ENCODE measurements around the gene ANXA2.
A peak's percentile ranks its signal among the peaks of the same experiment; 100 is the strongest.

The ANXA2 gene

GRCh38 chr15:60344461-60344860, 53.3 kb downstream of the ANXA2 start:
- Histone ChIP-seq H4K12ac (ENCODE audit: low read depth, low read length) (no peak overlapping the region), H3K36me3 (ENCODE audit: control insufficient read depth in 1 of 2, insufficient read depth in 2 of 2, low read length in 2 of 2) (peaks cover 23 to 38% of the 10 kb centered on the region in 2 experiments), H3K14ac (ENCODE audit: low read length) (no peak overlapping the region), H3K4me2 (ENCODE audit: low read length) (no peak overlapping the region), H2BK12ac (ENCODE audit: low read length) (no peak overlapping the region), H3K9ac (ENCODE audit: low read length) (no peak overlapping the region), H3K27ac (ENCODE audit: low read depth, low read length) (no peak overlapping the region), H3K79me2 (ENCODE audit: control insufficient read depth, insufficient read depth, low read length, poor library complexity) (no peaks in the 10 kb centered on the region), H4K8ac (ENCODE audit: low read depth, low read length) (no peak overlapping the region), H3K18ac (ENCODE audit: low read length) (no peak overlapping the region), H2BK5ac (ENCODE audit: low read depth, low read length, poor library complexity) (no peak overlapping the region), H3K4me1 (ENCODE audit: control insufficient read depth in 1 of 2, insufficient read depth in 2 of 2, low read length in 2 of 2) (no peaks in the 10 kb centered on the region), H3K79me1 (ENCODE audit: low read length) (no peaks in the 10 kb centered on the region), H2AFZ (ENCODE audit: insufficient read depth, low read length, poor library complexity) (no peak overlapping the region), H3K9me3 (ENCODE audit: insufficient read depth, low read depth, low read length) (no peaks in the 10 kb centered on the region), H2BK120ac (ENCODE audit: insufficient read depth, low read length, poor library complexity) (no peak overlapping the region), H3K4me3 (ENCODE audit: low read depth, low read length) (no peak overlapping the region), H3K27me3 (ENCODE audit: insufficient read depth, low read length) (no peaks in the 10 kb centered on the region), H3K23ac (ENCODE audit: low read length) (no peak overlapping the region), H2AK5ac (ENCODE audit: low read length) (no peak overlapping the region), H3K4ac (ENCODE audit: low read depth, low read length) (no peak overlapping the region), H4K91ac (ENCODE audit: low read depth, low read length) (no peak overlapping the region)
- DNase-seq, result no peak
- WGBS (ENCODE audit: extremely low coverage, insufficient coverage, insufficient read length), result no CpG with 5 or more reads among the region's 8 CpGs

- Histone ChIP-seq H2AFZ (ENCODE audit: insufficient read depth, low read length, poor library complexity) (no peak overlapping the region), H3K4me3 (ENCODE audit: low read depth, low read length) (no peak overlapping the region), H4K91ac (ENCODE audit: low read depth, low read length) (no peak overlapping the region), H2AK5ac (ENCODE audit: low read length) (no peak overlapping the region), H3K79me2 (ENCODE audit: control insufficient read depth, insufficient read depth, low read length, poor library complexity) (no peaks in the 10 kb centered on the region), H2BK12ac (ENCODE audit: low read length) (no peak overlapping the region), H3K4ac (ENCODE audit: low read depth, low read length) (no peak overlapping the region), H3K4me1 (ENCODE audit: control insufficient read depth in 1 of 2, insufficient read depth in 2 of 2, low read length in 2 of 2) (no peaks in the 10 kb centered on the region), H3K27ac (ENCODE audit: low read depth, low read length) (no peak overlapping the region), H3K9me3 (ENCODE audit: insufficient read depth, low read depth, low read length) (no peaks in the 10 kb centered on the region), H2BK5ac (ENCODE audit: low read depth, low read length, poor library complexity) (no peak overlapping the region), H3K79me1 (ENCODE audit: low read length) (no peaks in the 10 kb centered on the region), H3K27me3 (ENCODE audit: insufficient read depth, low read length) (no peaks in the 10 kb centered on the region), H3K18ac (ENCODE audit: low read length) (no peak overlapping the region), H3K23ac (ENCODE audit: low read length) (no peak overlapping the region), H3K36me3 (ENCODE audit: control insufficient read depth in 1 of 2, insufficient read depth in 2 of 2, low read length in 2 of 2) (peaks cover 20 to 31% of the 10 kb centered on the region in 2 experiments), H4K12ac (ENCODE audit: low read depth, low read length) (no peak overlapping the region), H3K9ac (ENCODE audit: low read length) (no peak overlapping the region), H3K4me2 (ENCODE audit: low read length) (no peak overlapping the region), H4K8ac (ENCODE audit: low read depth, low read length) (no peak overlapping the region), H2BK120ac (ENCODE audit: insufficient read depth, low read length, poor library complexity) (no peak overlapping the region), H3K14ac (ENCODE audit: low read length) (no peak overlapping the region)
- no peak for DNase-seq
- WGBS (ENCODE audit: extremely low coverage, insufficient coverage, insufficient read length), result no CpG with 5 or more reads among the region's 5 CpGs
Measured at GRCh38 chr15:60343221-60343970, 54.4 kb downstream of the ANXA2 start.

GRCh38 chr15:60340207-60340921, 57.4 kb downstream of the ANXA2 start:
- Histone ChIP-seq H3K27me3 (ENCODE audit: insufficient read depth, low read length) (no peaks in the 10 kb centered on the region), H2BK5ac (ENCODE audit: low read depth, low read length, poor library complexity) (no peak overlapping the region), H3K4me2 (ENCODE audit: low read length) (no peak overlapping the region), H3K4me3 (ENCODE audit: low read depth, low read length) (no peak overlapping the region), H3K4me1 (ENCODE audit: control insufficient read depth in 1 of 2, insufficient read depth in 2 of 2, low read length in 2 of 2) (no peaks in the 10 kb centered on the region), H3K27ac (ENCODE audit: low read depth, low read length) (no peak overlapping the region), H3K9ac (ENCODE audit: low read length) (no peak overlapping the region), H2BK12ac (ENCODE audit: low read length) (no peak overlapping the region), H3K23ac (ENCODE audit: low read length) (no peak overlapping the region), H4K12ac (ENCODE audit: low read depth, low read length) (no peak overlapping the region), H2AK5ac (ENCODE audit: low read length) (no peak overlapping the region), H3K4ac (ENCODE audit: low read depth, low read length) (no peak overlapping the region), H3K14ac (ENCODE audit: low read length) (no peak overlapping the region), H2AFZ (ENCODE audit: insufficient read depth, low read length, poor library complexity) (no peak overlapping the region), H4K91ac (ENCODE audit: low read depth, low read length) (no peak overlapping the region), H3K18ac (ENCODE audit: low read length) (no peak overlapping the region), H2BK120ac (ENCODE audit: insufficient read depth, low read length, poor library complexity) (no peak overlapping the region), H4K8ac (ENCODE audit: low read depth, low read length) (no peak overlapping the region), H3K9me3 (ENCODE audit: insufficient read depth, low read depth, low read length) (no peaks in the 10 kb centered on the region), H3K79me1 (ENCODE audit: low read length) (no peaks in the 10 kb centered on the region), H3K79me2 (ENCODE audit: control insufficient read depth, insufficient read depth, low read length, poor library complexity) (no peaks in the 10 kb centered on the region), H3K36me3 (ENCODE audit: control insufficient read depth in 1 of 2, insufficient read depth in 2 of 2, low read length in 2 of 2) (peaks cover 2 to 3% of the 10 kb centered on the region in 2 experiments)
- no peak for DNase-seq
- WGBS (ENCODE audit: extremely low coverage, insufficient coverage, insufficient read length), result no CpG with 5 or more reads among the region's 9 CpGs

DNA sequence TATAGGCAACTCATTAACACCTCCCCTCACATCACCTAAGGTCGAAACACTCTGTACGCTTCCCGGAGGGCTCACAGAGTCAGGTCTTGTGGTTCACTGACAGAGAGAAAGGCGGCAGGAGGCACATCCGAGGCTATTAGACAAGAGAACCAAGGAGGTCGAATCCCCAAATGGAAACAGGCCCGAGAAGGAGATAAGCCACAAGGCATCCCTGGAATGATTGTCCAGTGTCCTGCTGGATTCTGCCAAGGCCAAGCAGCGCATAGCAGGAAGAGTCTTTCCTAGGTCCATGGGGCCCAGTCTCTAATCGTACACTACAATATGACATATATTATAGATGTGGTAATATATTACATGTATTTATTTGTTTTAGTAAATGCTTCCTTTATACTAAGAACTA, 58.5 kb downstream of the ANXA2 start:
- H3K14ac ChIP-seq (ENCODE audit: low read length), result no peak overlapping the region
- H3K4ac ChIP-seq (ENCODE audit: low read depth, low read length), result no peak overlapping the region
- no peak overlapping the region for H4K8ac ChIP-seq (ENCODE audit: low read depth, low read length)
- no peak overlapping the region for H3K18ac ChIP-seq (ENCODE audit: low read length)
- no peak overlapping the region for H3K4me3 ChIP-seq (ENCODE audit: low read depth, low read length)
- H3K4me2 ChIP-seq (ENCODE audit: low read length), result no peak overlapping the region
- H4K91ac ChIP-seq (ENCODE audit: low read depth, low read length), result no peak overlapping the region
- no peak overlapping the region for H4K12ac ChIP-seq (ENCODE audit: low read depth, low read length)
- H3K79me2 ChIP-seq (ENCODE audit: control insufficient read depth, insufficient read depth, low read length, poor library complexity), result no peaks in the 10 kb centered on the region
- H3K9ac ChIP-seq (ENCODE audit: low read length), result no peak overlapping the region
- no peak overlapping the region for H2BK12ac ChIP-seq (ENCODE audit: low read length)
- no peak overlapping the region for H3K23ac ChIP-seq (ENCODE audit: low read length)
- H2BK120ac ChIP-seq (ENCODE audit: insufficient read depth, low read length, poor library complexity), result no peak overlapping the region
- no peak overlapping the region for H2BK5ac ChIP-seq (ENCODE audit: low read depth, low read length, poor library complexity)
- H3K79me1 ChIP-seq (ENCODE audit: low read length), result no peaks in the 10 kb centered on the region
- H3K27me3 ChIP-seq (ENCODE audit: insufficient read depth, low read length), result no peaks in the 10 kb centered on the region
- H2AK5ac ChIP-seq (ENCODE audit: low read length), result no peak overlapping the region
- H3K9me3 ChIP-seq (ENCODE audit: insufficient read depth, low read depth, low read length), result no peaks in the 10 kb centered on the region
- no peak overlapping the region for H3K27ac ChIP-seq (ENCODE audit: low read depth, low read length)
- no CpG with 5 or more reads among the region's 9 CpGs for WGBS (ENCODE audit: extremely low coverage, insufficient coverage, insufficient read length)
- DNase-seq, result peak in 1 of 2 donors; percentile 19
- no peaks in the 10 kb centered on the region for H3K4me1 ChIP-seq (ENCODE audit: control insufficient read depth in 1 of 2, insufficient read depth in 2 of 2, low read length in 2 of 2)
- peaks cover 0 to 2% of the 10 kb centered on the region in 2 experiments for H3K36me3 ChIP-seq (ENCODE audit: control insufficient read depth in 1 of 2, insufficient read depth in 2 of 2, low read length in 2 of 2)
- H2AFZ ChIP-seq (ENCODE audit: insufficient read depth, low read length, poor library complexity), result no peak overlapping the region
